GM06990 (cell line): ENCODE measurements around the gene SBSN.

Experiments
- DNase-seq: peaks from one replicate; pipeline ENCODE4 v3.0.0-alpha.2; 2011; ENCODE audit not compliant: insufficient read length; ENCODE audit errors: extremely low read depth
- H3K27me3 ChIP-seq: replicated peaks from 2 replicates; pipeline ENCODE4 v1.6.0; 2011; ENCODE audit warnings: low read length; ENCODE audit not compliant: control insufficient read depth, insufficient read depth
- H3K36me3 ChIP-seq: 2 replicates; pipeline ENCODE4 v1.5.1; 2011; ENCODE audit warnings: low read length; ENCODE audit not compliant: control insufficient read depth, insufficient read depth
- H3K4me3 ChIP-seq: replicated peaks from 2 replicates; pipeline ENCODE4 v1.5.1; 2011; ENCODE audit warnings: low read depth, mild to moderate bottlenecking, control low read depth, low read length
- TF ChIP-seq, protein P1 (sequence below): IDR thresholded peaks from 2 replicates; pipeline ENCODE4 v1.5.1; 2011; ENCODE audit warnings: low read length, control low read depth, mild to moderate bottlenecking, inconsistent platforms; ENCODE audit not compliant: insufficient read depth, poor library complexity, severe bottlenecking

The SBSN gene

DNA sequence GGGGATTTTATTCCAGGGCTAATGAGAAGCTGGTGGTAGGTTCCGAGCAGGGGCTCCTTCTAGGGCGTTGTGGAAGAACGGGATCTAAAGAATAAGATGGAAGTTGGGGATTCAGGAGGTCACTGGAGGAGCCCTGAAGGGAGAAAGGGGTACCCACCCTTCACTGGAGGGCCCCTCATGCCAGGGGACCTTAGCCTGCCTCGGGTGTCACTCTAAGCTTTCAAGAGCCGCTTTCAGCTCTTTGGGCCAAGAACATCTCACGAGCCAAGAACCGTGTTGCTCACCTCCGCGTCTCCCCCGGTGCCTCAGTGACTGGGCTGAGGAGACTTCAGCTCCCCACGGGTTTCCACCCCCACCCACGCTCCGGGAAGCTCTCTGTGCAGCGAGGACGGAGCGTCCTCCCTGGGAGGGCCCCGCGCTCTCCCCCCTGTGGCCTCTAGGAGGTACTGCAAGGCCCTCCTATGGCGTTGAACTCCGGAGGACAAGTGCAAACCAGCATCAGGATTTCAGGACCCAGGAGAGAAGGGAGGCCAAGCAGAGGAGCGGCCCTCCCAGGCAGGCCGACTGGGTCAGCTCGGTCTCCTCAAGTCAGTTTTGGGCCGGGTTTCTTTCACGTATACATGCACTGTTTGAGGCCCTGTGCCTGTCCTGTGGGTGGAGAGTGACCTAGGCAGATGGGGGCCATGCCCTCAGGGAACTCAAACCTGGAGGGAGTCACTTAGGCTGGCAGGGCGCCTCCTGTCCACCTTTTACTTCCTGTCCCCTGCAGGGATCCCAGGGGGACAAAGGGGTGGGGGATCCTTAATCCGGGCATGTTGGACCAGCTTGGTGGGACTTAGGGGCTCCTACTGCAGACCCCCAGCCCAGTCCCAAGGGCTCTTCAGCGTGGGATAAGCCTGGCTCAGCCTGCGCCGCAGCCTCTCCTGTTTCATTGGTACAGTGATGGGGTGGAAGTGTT, 32.7 kb downstream of the SBSN start:
- peak; percentile 65 for DNase-seq
- no peaks in the 10 kb centered on the region for H3K36me3 ChIP-seq
- no peaks in the 10 kb centered on the region; the same call in 1 of the 2 replicates for H3K27me3 ChIP-seq
- no peak overlapping the region for H3K4me3 ChIP-seq
- TF ChIP-seq, protein P1, sequence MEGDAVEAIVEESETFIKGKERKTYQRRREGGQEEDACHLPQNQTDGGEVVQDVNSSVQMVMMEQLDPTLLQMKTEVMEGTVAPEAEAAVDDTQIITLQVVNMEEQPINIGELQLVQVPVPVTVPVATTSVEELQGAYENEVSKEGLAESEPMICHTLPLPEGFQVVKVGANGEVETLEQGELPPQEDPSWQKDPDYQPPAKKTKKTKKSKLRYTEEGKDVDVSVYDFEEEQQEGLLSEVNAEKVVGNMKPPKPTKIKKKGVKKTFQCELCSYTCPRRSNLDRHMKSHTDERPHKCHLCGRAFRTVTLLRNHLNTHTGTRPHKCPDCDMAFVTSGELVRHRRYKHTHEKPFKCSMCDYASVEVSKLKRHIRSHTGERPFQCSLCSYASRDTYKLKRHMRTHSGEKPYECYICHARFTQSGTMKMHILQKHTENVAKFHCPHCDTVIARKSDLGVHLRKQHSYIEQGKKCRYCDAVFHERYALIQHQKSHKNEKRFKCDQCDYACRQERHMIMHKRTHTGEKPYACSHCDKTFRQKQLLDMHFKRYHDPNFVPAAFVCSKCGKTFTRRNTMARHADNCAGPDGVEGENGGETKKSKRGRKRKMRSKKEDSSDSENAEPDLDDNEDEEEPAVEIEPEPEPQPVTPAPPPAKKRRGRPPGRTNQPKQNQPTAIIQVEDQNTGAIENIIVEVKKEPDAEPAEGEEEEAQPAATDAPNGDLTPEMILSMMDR: peak; percentile 99

DNA sequence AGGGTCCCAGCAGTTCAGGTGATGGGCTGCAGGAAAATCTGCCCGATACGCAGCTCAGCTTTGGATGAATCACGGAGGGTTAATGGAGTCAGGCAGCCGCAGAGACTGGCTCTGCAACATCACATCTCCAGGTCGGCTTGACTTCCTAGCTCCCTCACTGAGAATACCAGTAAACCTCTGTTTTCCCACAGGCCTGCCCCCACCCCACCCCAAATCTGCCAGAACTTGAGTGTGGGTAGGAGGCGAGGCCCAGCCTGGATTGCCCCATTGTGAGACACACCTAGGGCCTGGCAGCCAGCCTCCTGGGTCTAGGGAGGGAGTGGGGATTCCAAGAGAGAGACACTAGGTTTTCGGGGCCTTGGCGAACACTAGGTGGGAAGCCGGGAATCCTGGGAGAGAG, 34.1 kb downstream of the SBSN start:
- Histone ChIP-seq H3K27me3 (no peaks in the 10 kb centered on the region; the same call in none of the 2 replicates), H3K4me3 (no peak overlapping the region), H3K36me3 (no peaks in the 10 kb centered on the region)
- TF ChIP-seq, protein P1: no peak
- DNase-seq: no peak

DNA sequence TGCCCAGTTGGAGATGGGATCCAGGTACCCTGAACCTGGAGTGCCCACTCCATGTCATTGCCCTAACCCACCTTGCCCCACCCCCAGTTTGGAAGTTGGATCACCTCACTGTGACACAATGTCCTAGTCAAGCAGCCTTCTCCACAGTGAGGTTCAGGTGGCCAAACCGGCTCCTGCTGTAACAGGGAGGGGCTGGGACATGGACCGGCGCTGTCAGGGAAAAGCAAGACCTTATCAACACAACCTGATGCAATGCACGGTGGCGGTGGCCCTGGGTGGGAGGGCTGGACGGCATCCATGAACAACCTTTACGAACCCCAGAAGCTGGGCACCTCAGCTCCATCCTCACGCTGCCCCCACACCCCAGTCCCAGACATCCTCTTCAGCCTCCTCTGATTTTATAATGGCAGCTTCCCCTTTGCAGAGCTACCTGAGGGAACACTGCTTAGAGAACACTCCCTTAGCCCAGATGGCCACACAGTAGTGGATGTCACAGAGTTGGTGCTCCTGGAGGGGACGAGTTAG, 36.2 kb downstream of the SBSN start:
- Histone ChIP-seq H3K36me3 (no peaks in the 10 kb centered on the region), H3K27me3 (no peaks in the 10 kb centered on the region; the same call in none of the 2 replicates), H3K4me3 (no peak overlapping the region)
- TF ChIP-seq, protein P1: no peak
- no peak for DNase-seq

DNA sequence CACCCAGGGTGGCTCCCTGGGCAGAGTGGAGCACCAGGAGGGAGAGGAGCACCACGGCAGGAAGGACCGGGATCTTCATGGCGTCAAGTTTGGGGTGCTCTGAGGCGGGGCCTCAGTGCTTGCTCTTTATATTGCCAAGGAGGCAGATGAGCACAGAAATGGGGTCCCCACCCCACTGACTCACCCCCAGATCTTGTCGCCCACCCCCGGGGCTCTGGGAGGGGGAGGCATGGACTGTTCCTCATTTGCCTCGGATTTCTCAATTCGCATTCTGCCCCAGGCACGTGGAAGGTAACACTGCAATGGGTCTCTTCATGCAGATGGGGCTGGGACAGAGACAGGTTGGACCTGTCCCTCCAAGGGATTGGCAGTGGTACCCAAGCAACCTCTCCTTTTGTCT, 37.7 kb downstream of the SBSN start, which contains the start of gene KRTDAP:
KRTDAP (minus strand) TSS at position 101 of the 400 bp plus-strand sequence; CDS start at position 79, 22 bp downstream.
- DNase-seq: no peak
- Histone ChIP-seq H3K27me3 (no peaks in the 10 kb centered on the region; the same call in none of the 2 replicates), H3K4me3 (no peak within 1 kb of the TSS), H3K36me3 (no peaks in the 10 kb centered on the region)
- TF ChIP-seq, protein P1: no peak

DNA sequence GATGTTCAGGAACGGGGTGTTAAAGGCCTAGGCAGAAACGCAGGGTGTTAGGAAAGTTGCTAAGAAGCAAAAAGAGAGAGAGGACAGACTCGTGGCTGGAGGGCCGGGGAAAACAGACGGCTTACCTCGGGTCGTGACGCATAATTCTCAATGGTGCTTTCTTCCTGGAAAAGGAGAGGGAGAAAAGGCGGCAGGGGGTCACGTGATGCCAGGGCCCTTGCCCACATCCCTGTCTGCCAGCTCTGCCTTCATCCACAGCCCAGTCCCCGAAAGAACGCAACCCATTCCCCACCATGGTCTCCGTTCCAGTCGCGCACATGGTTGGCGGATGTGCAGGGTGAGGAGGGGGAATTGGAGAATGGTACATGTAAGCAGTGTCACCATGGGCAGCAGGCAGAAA, 39.4 kb downstream of the SBSN start:
- TF ChIP-seq, protein P1: no peak
- DNase-seq: no peak
- Histone ChIP-seq H3K36me3 (no peaks in the 10 kb centered on the region), H3K27me3 (no peaks in the 10 kb centered on the region; the same call in none of the 2 replicates), H3K4me3 (no peak overlapping the region)
